Stimulated activated naive CD4-positive, alpha-beta T cell (primary cell): ENCODE results near the gene PRSS50.

Source experiments
- DNase-seq, 6 experiments: peaks; one replicate each; lab custom pipeline; 2025; lab: John Stamatoyannopoulos, UW

PRSS50 gene

GRCh38 chr3:46670000-46670890 lies 47.4 kb downstream of the PRSS50 start:
- DNase-seq: no peak

GRCh38 chr3:46669191-46669999 lies 48.3 kb downstream of the PRSS50 start:
- DNase-seq: no peak

- DNase-seq: no peak
Measured at GRCh38 chr3:46668591-46668990, 49.1 kb downstream of the PRSS50 start.

GRCh38 chr3:46668116-46668515 lies 49.6 kb downstream of the PRSS50 start:
- no peak for DNase-seq

GRCh38 chr3:46667657-46668056 lies 50.0 kb downstream of the PRSS50 start:
- no peak for DNase-seq

GRCh38 chr3:46667061-46667621 lies 50.5 kb downstream of the PRSS50 start:
- DNase-seq: no peak

GRCh38 chr3:46666453-46666845 lies 51.2 kb downstream of the PRSS50 start:
- no peak for DNase-seq

GRCh38 chr3:46665763-46666452 lies 51.8 kb downstream of the PRSS50 start:
- no peak for DNase-seq

GRCh38 chr3:46664971-46665762 lies 52.5 kb downstream of the PRSS50 start:
- DNase-seq: no peak

- no peak for DNase-seq
Measured at GRCh38 chr3:46664188-46664970, 53.3 kb downstream of the PRSS50 start.

- peak in 3 of 6 experiments; percentile 7 to 17 (median 11) for DNase-seq
Measured at GRCh38 chr3:46663591-46664135, 54.0 kb downstream of the PRSS50 start.

GRCh38 chr3:46662771-46663551 lies 54.7 kb downstream of the PRSS50 start:
- no peak for DNase-seq
